Caco-2 (cell line): ENCODE results near the gene SP2. TPM values are rescaled to one million over a fixed set of nuclear protein-coding genes. Genes with fewer than 3 reads are reported as not detected.

Experiments
- BruUV-seq: library from RNA; stranded (reverse); fragments of 400-500 nt; replicated peaks from 2 replicates; lab custom pipeline; 2021; lab: Mats Ljungman, UMichigan
- CTCF ChIA-PET: fragments of 300-600 bp; sonication (Branson Sonifier 250); formaldehyde crosslinking; loops from one replicate; lab custom pipeline; 2022; ENCODE audit warnings: antibody characterized with exemption; lab: Charles Lee
- POLR2A ChIA-PET: fragments of 300-600 bp; sonication (Branson Sonifier 250); formaldehyde crosslinking; loops from one replicate; lab custom pipeline; 2022; ENCODE audit warnings: antibody characterized with exemption; lab: Charles Lee
- DNase-seq, 2 experiments: peaks; one replicate each; pipeline versions ENCODE4 v3.0.0 to v3.0.0-alpha.2; 2020 to 2022
- H3K27me3 ChIP-seq: replicated peaks from 2 replicates; pipeline ENCODE4 v1.6.0; 2011; ENCODE audit warnings: low read length; ENCODE audit not compliant: control insufficient read depth, insufficient read depth
- H3K36me3 ChIP-seq: 2 replicates; pipeline ENCODE4 v1.5.1; 2011; ENCODE audit warnings: low read length; ENCODE audit not compliant: control insufficient read depth, insufficient read depth
- H3K4me1 ChIP-seq: fragments of 250-450 bp; sonication (Bioruptor Pico); 2 replicates; pipeline ENCODE4 v1.5.1; 2020; ENCODE audit warnings: mild to moderate bottlenecking
- H3K4me3 ChIP-seq: 2 replicates; pipeline ENCODE4 v1.5.1; 2011; ENCODE audit warnings: low read depth, mild to moderate bottlenecking, control low read depth, low read length
- H3K9me3 ChIP-seq: fragments of 250-450 bp; sonication (Bioruptor Pico); 2 replicates; pipeline ENCODE4 v1.5.1; 2020; ENCODE audit warnings: mild to moderate bottlenecking, moderate library complexity
- H3K27ac Mint-ChIP-seq: one replicate; pipeline ENCODE4 v1.8.0; 2022; ENCODE audit warnings: mixed read lengths; ENCODE audit not compliant: unreplicated experiment
- H3K27me3 Mint-ChIP-seq: one replicate; pipeline ENCODE4 v1.8.0; 2022; ENCODE audit warnings: mixed read lengths; ENCODE audit not compliant: insufficient read depth, unreplicated experiment
- H3K36me3 Mint-ChIP-seq: one replicate; pipeline ENCODE4 v1.8.0; 2022; ENCODE audit warnings: mild to moderate bottlenecking, mixed read lengths; ENCODE audit not compliant: insufficient read depth, unreplicated experiment
- H3K4me1 Mint-ChIP-seq: one replicate; pipeline ENCODE4 v1.8.0; 2022; ENCODE audit warnings: low read depth, mixed read lengths; ENCODE audit not compliant: unreplicated experiment
- H3K4me3 Mint-ChIP-seq: one replicate; pipeline ENCODE4 v1.8.0; 2022; ENCODE audit warnings: mild to moderate bottlenecking, moderate library complexity, mixed read lengths; ENCODE audit not compliant: unreplicated experiment
- H3K9me3 Mint-ChIP-seq: one replicate; pipeline ENCODE4 v1.8.0; 2022; ENCODE audit warnings: mixed read lengths; ENCODE audit not compliant: unreplicated experiment
- intact Hi-C: fragments of 100-400 bp; cut with micrococcal nuclease; formaldehyde crosslinking; loops from one replicate; pipeline ENCODE4 v1.10.0; 2022; ENCODE audit not compliant: unreplicated experiment
- total RNA-seq: library from RNA; stranded (reverse); gene quantifications from 2 replicates; pipeline ENCODE4 v1.2.3, GENCODE V29; 2022
- TF ChIP-seq, protein P1 (sequence below), 2 experiments: fragments of 200-600 bp in 1 of 2; IDR thresholded peaks; 1 replicate in 1 of 2; 2 replicates in 1 of 2; pipeline versions ENCODE4 v1.5.1 to v1.8.0; 2011 to 2022; ENCODE audit warnings: antibody characterized with exemption in 1 of 2, control low read depth in 1 of 2, inconsistent platforms in 1 of 2, low read depth in 1 of 2, low read length in 1 of 2, mild to moderate bottlenecking in 1 of 2, moderate library complexity in 1 of 2; ENCODE audit not compliant: insufficient read depth in 1 of 2, severe bottlenecking in 1 of 2, unreplicated experiment in 1 of 2

The SP2 gene
- total RNA-seq, 1 experiment from 2014 or later: 25.2 TPM

DNA sequence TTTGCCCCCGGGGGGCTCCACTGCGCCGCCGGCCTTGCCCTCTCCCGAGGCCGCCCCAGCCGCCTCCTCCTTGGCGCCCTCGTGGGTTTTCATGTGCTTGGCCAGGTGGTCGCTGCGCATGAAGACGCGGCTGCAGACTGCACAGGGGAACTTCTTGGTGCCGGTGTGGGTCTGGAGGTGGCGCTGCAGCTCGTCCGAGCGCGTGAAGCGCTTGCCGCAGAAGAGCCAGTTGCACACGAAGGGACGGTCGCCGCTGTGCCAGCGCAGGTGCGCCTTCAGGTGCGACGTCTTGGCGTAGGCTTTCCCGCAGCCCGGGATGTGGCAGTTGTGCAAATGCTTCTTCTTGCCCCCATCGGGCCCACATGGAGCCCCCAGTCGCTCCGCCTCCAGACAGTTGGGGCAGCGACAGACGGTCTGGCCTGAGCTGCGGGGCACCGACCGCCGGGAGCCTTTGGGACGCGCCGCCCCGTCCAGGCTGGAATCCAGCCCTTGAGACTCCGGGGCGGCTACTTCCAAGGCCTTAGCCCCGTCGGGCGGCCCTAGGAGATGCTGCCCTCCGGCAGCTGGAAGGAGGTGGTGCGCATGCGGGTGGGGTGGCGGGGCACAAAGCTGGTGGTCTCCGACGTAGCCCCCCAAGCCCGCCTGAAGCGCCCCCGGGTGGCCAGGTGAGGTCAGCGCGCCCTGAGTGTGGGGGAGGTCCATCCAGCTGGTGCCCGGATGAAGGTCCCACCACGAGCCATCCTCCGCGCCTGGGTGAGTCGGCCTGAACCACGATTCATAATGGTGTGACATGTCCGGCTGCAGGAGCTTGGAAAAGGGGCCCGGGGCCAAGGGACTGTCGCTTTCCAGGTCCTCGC, 48.5 kb upstream of the SP2 start:
- peaks cover 35% of the 10 kb centered on the region for H3K4me1 ChIP-seq
- H3K27me3 Mint-ChIP-seq: no peaks in the 10 kb centered on the region

DNA sequence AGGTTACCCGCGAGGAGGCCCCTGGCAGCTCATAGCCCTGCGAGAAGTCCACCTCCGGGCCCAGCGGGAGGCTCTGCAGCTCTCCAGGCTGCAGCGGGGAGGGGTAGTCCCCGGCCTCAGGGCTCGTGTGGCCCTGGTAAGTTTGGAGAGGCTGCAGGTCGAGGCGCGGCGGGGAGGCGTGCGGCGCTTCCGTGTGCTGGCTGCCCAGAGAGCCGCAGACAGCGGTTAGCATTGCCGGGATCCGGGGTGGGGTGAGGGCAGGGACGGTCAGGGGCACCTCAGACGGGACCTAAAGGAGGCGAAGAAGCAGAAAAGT, 47.9 kb upstream of the SP2 start:
- intact Hi-C loops: no loop called here
- no TSS peak for BruUV-seq
- Histone ChIP-seq H3K4me1 (peaks cover 32% of the 10 kb centered on the region), H3K27me3 (no peaks in the 10 kb centered on the region), H3K4me3 (no peak overlapping the region), H3K36me3 (no peaks in the 10 kb centered on the region), H3K9me3 (no peaks in the 10 kb centered on the region)
- H3K9me3 Mint-ChIP-seq: no peaks in the 10 kb centered on the region
- POLR2A ChIA-PET: no interaction called here
- H3K27ac Mint-ChIP-seq: no peak overlapping the region
- H3K4me3 Mint-ChIP-seq: peak overlapping the region; percentile 90
- H3K4me1 Mint-ChIP-seq: peaks cover 38% of the 10 kb centered on the region
- no peak for DNase-seq
- TF ChIP-seq, protein P1, sequence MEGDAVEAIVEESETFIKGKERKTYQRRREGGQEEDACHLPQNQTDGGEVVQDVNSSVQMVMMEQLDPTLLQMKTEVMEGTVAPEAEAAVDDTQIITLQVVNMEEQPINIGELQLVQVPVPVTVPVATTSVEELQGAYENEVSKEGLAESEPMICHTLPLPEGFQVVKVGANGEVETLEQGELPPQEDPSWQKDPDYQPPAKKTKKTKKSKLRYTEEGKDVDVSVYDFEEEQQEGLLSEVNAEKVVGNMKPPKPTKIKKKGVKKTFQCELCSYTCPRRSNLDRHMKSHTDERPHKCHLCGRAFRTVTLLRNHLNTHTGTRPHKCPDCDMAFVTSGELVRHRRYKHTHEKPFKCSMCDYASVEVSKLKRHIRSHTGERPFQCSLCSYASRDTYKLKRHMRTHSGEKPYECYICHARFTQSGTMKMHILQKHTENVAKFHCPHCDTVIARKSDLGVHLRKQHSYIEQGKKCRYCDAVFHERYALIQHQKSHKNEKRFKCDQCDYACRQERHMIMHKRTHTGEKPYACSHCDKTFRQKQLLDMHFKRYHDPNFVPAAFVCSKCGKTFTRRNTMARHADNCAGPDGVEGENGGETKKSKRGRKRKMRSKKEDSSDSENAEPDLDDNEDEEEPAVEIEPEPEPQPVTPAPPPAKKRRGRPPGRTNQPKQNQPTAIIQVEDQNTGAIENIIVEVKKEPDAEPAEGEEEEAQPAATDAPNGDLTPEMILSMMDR (IDR thresholded peaks at IDR 0.05; ENCODE audit: insufficient read depth in 1 of 2, low read depth in 1 of 2, low read length in 1 of 2, severe bottlenecking in 1 of 2, unreplicated experiment in 1 of 2): no peak
- no peaks in the 10 kb centered on the region for H3K27me3 Mint-ChIP-seq
- CTCF ChIA-PET: interaction anchor here (0.5 to 14.0 kb wide), 9 partner anchors 9 to 305 kb away, joined by 3 to 904 read pairs (median 4); partner anchors contain the start of genes LRRC46, MRPL10 and SP2
- peaks cover 27% of the 10 kb centered on the region for H3K36me3 Mint-ChIP-seq

More for the DNA sequence above, 48.5 kb upstream of the SP2 start:
- TF ChIP-seq, protein P1 (IDR thresholded peaks at IDR 0.05; ENCODE audit: insufficient read depth in 1 of 2, low read depth in 1 of 2, low read length in 1 of 2, severe bottlenecking in 1 of 2, unreplicated experiment in 1 of 2): peak; percentile 53 to 77
- no peaks in the 10 kb centered on the region for H3K9me3 Mint-ChIP-seq
- H3K4me3 ChIP-seq: no peak overlapping the region
- peaks cover 27% of the 10 kb centered on the region for H3K36me3 Mint-ChIP-seq
- intact Hi-C loops: no loop called here
- H3K36me3 ChIP-seq: no peaks in the 10 kb centered on the region
- ChIA-PET CTCF (interaction anchor here (0.5 to 14.0 kb wide), 8 partner anchors 10 to 306 kb away, joined by 3 to 904 read pairs (median 4); partner anchors contain the start of genes CDK5RAP3, LRRC46, MRPL10 and SP2), POLR2A (no interaction called here)
- H3K4me3 Mint-ChIP-seq: peak overlapping the region; percentile 45
- no TSS peak for BruUV-seq
- no peaks in the 10 kb centered on the region for H3K9me3 ChIP-seq
- H3K27me3 ChIP-seq: no peaks in the 10 kb centered on the region
- peaks cover 43% of the 10 kb centered on the region for H3K4me1 Mint-ChIP-seq
- DNase-seq: no peak
- H3K27ac Mint-ChIP-seq: peak overlapping the region; percentile 14

DNA sequence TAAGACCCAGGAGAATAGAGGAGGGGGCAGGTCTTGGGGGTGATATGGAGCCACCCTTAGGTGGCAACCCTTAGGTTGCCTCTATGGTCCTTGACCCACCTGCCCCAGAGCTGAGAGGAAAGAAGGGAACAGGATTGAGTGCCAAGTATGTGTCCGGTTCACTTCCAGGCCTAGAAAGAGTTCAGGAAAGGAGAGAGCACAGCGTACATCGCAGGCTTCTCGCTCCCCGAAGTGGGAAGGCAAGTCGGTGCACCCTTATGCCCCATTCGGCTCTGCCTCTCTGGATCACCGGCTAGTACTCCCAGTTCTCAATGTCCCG, 45.7 kb upstream of the SP2 start:
- Histone ChIP-seq H3K36me3 (no peaks in the 10 kb centered on the region), H3K4me1 (peaks cover 12% of the 10 kb centered on the region), H3K9me3 (no peaks in the 10 kb centered on the region), H3K4me3 (peak overlapping the region; percentile 56), H3K27me3 (no peaks in the 10 kb centered on the region)
- POLR2A ChIA-PET: interaction anchor here (0.6 to 2.9 kb wide), 14 partner anchors 9 to 201 kb away, joined by 3 to 25 read pairs (median 6); partner anchors contain the start of genes CDK5RAP3, KPNB1, LRRC46 and MRPL10
- TF ChIP-seq, protein P1 (IDR thresholded peaks at IDR 0.05; ENCODE audit: insufficient read depth in 1 of 2, low read depth in 1 of 2, low read length in 1 of 2, severe bottlenecking in 1 of 2, unreplicated experiment in 1 of 2): no peak
- no TSS peak for BruUV-seq
- Mint-ChIP-seq H3K9me3 (no peaks in the 10 kb centered on the region), H3K27me3 (peaks cover 9% of the 10 kb centered on the region), H3K27ac (peak overlapping the region; percentile 77), H3K4me3 (peak overlapping the region; percentile 90), H3K36me3 (peaks cover 27% of the 10 kb centered on the region), H3K4me1 (peaks cover 23% of the 10 kb centered on the region)
- CTCF ChIA-PET: interaction anchor here (0.7 to 14.0 kb wide), 16 partner anchors 8 to 812 kb away, joined by 3 to 904 read pairs (median 7); partner anchors contain the start of genes CDK5RAP3, LRRC46, MRPL10 and PNPO
- no peak for DNase-seq
- intact Hi-C loops: no loop called here
